ENCODE results near the gene PPP1R1B.

The PPP1R1B gene

GRCh38 chr17:39624313-39624712, 2.4 kb upstream of the PPP1R1B start:
- no peak overlapping the region for H3K27ac ChIP-seq (ENCODE audit: low read depth, low read length)
- no peaks in the 10 kb centered on the region for H3K27me3 ChIP-seq (ENCODE audit: low read length)
- H3F3A ChIP-seq (ENCODE audit: insufficient read depth), result peaks cover 5% of the 10 kb centered on the region; the same call in 1 of the 2 replicates
- H3K9ac ChIP-seq (ENCODE audit: low read length), result no peak overlapping the region
- no peak overlapping the region for H3K4me2 ChIP-seq (ENCODE audit: low read depth, low read length, poor library complexity, severe bottlenecking)
- no peak overlapping the region for H3K4me3 ChIP-seq (ENCODE audit: insufficient read depth, low read length, poor library complexity, severe bottlenecking)
- no peaks in the 10 kb centered on the region for H3K9me2 ChIP-seq (replicated peaks; ENCODE audit: insufficient read depth, low read length)
- no peaks in the 10 kb centered on the region for H3K9me3 ChIP-seq (ENCODE audit: insufficient read depth, low read length)
- H4K20me1 ChIP-seq (ENCODE audit: low read depth, low read length), result no peaks in the 10 kb centered on the region
- H3K36me3 ChIP-seq (ENCODE audit: low read length), result no peaks in the 10 kb centered on the region
- no peak overlapping the region for H2AFZ ChIP-seq (ENCODE audit: low read depth, low read length, severe bottlenecking)
- no peak for TF ChIP-seq CTCF (IDR thresholded peaks at IDR 0.05; ENCODE audit: insufficient read depth, low read length, poor library complexity, severe bottlenecking)
- TF ChIP-seq EZH2phosphoT487 (conservative IDR thresholded peaks at IDR 0.05; ENCODE audit: low read length), result no peak
- no peaks in the 10 kb centered on the region for H3K79me2 ChIP-seq (ENCODE audit: insufficient read depth, low read length)

- Histone ChIP-seq H2AFZ (ENCODE audit: low read depth, low read length, severe bottlenecking) (no peak overlapping the region), H3K27me3 (ENCODE audit: low read length) (no peaks in the 10 kb centered on the region)
Observed at GRCh38 chr17:39625198-39625785, 1.5 kb upstream of the PPP1R1B start.

GRCh38 chr17:39627047-39627711, 427 bp downstream of the PPP1R1B start:
- Histone ChIP-seq H3K27me3 (ENCODE audit: low read length) (no peaks in the 10 kb centered on the region), H3K4me3 (ENCODE audit: insufficient read depth, low read length, poor library complexity, severe bottlenecking) (no peak overlapping the region), H3F3A (ENCODE audit: insufficient read depth) (peaks cover 3% of the 10 kb centered on the region; the same call in 1 of the 2 replicates), H3K9me2 (replicated peaks; ENCODE audit: insufficient read depth, low read length) (no peaks in the 10 kb centered on the region), H3K79me2 (ENCODE audit: insufficient read depth, low read length) (no peaks in the 10 kb centered on the region), H3K36me3 (ENCODE audit: low read length) (no peaks in the 10 kb centered on the region), H3K9ac (ENCODE audit: low read length) (no peak overlapping the region), H3K9me3 (ENCODE audit: insufficient read depth, low read length) (no peaks in the 10 kb centered on the region), H3K27ac (ENCODE audit: low read depth, low read length) (no peak overlapping the region), H2AFZ (ENCODE audit: low read depth, low read length, severe bottlenecking) (no peak overlapping the region), H4K20me1 (ENCODE audit: low read depth, low read length) (no peaks in the 10 kb centered on the region), H3K4me2 (ENCODE audit: low read depth, low read length, poor library complexity, severe bottlenecking) (no peak overlapping the region)
- TF ChIP-seq EZH2phosphoT487 (conservative IDR thresholded peaks at IDR 0.05; ENCODE audit: low read length) (no peak), CTCF (IDR thresholded peaks at IDR 0.05; ENCODE audit: insufficient read depth, low read length, poor library complexity, severe bottlenecking) (no peak)

More at GRCh38 chr17:39625198-39625785, 1.5 kb upstream of the PPP1R1B start:
- Histone ChIP-seq H3K9ac (ENCODE audit: low read length) (no peak overlapping the region), H3K79me2 (ENCODE audit: insufficient read depth, low read length) (no peaks in the 10 kb centered on the region), H3F3A (ENCODE audit: insufficient read depth) (peaks cover 5% of the 10 kb centered on the region; the same call in 1 of the 2 replicates), H3K9me2 (replicated peaks; ENCODE audit: insufficient read depth, low read length) (no peaks in the 10 kb centered on the region), H4K20me1 (ENCODE audit: low read depth, low read length) (no peaks in the 10 kb centered on the region), H3K4me3 (ENCODE audit: insufficient read depth, low read length, poor library complexity, severe bottlenecking) (no peak overlapping the region), H3K36me3 (ENCODE audit: low read length) (no peaks in the 10 kb centered on the region), H3K9me3 (ENCODE audit: insufficient read depth, low read length) (no peaks in the 10 kb centered on the region), H3K4me2 (ENCODE audit: low read depth, low read length, poor library complexity, severe bottlenecking) (no peak overlapping the region), H3K27ac (ENCODE audit: low read depth, low read length) (no peak overlapping the region)
- TF ChIP-seq CTCF (IDR thresholded peaks at IDR 0.05; ENCODE audit: insufficient read depth, low read length, poor library complexity, severe bottlenecking), result no peak
- TF ChIP-seq EZH2phosphoT487 (conservative IDR thresholded peaks at IDR 0.05; ENCODE audit: low read length), result no peak
